GM23338 (cell line): Measurements from ENCODE around the gene ANKLE2. TPM values are rescaled to one million over a fixed set of nuclear protein-coding genes. Genes with fewer than 3 reads are reported as not detected.

ENCODE experiments used
- ATAC-seq: fragments of 200-7000 bp; cut with Tn5 transposase; 3 replicates; pipeline ENCODE4 v1.9.1; 2020
- DNase-seq: peaks from one replicate; pipeline ENCODE4 v3.0.0-alpha.2; 2015; ENCODE audit warnings: low spot score
- H2AFZ ChIP-seq: fragments of 200-600 bp; sonication (generic); 2 replicates; pipeline ENCODE4 v1.8.0; 2016; ENCODE audit warnings: antibody characterized with exemption, mild to moderate bottlenecking, moderate library complexity
- H3F3A ChIP-seq: fragments of 200-600 bp; sonication (generic); replicated peaks from 2 replicates; pipeline ENCODE4 v1.8.0; 2017; ENCODE audit warnings: antibody characterized with exemption, mixed run types, low read depth
- H3K27ac ChIP-seq: fragments of 200-600 bp; sonication (generic); 2 replicates; pipeline ENCODE4 v1.6.1; 2016; ENCODE audit warnings: low read depth
- H3K27me3 ChIP-seq: fragments of 200-600 bp; sonication (generic); 2 replicates; pipeline ENCODE4 v1.8.0; 2016; ENCODE audit warnings: mild to moderate bottlenecking, mixed run types, moderate library complexity; ENCODE audit not compliant: insufficient read depth
- H3K36me3 ChIP-seq: fragments of 200-600 bp; sonication (generic); 2 replicates; pipeline ENCODE4 v1.8.0; 2016; ENCODE audit warnings: mild to moderate bottlenecking; ENCODE audit not compliant: insufficient read depth
- H3K4me1 ChIP-seq: fragments of 200-600 bp; sonication (generic); 2 replicates; pipeline ENCODE4 v1.8.0; 2016; ENCODE audit warnings: mild to moderate bottlenecking, moderate library complexity; ENCODE audit not compliant: insufficient read depth
- H3K4me2 ChIP-seq: fragments of 200-600 bp; sonication (generic); 2 replicates; pipeline ENCODE4 v1.7.1; 2017; ENCODE audit warnings: mixed run types
- H3K4me3 ChIP-seq: fragments of 200-600 bp; sonication (generic); 2 replicates; pipeline ENCODE4 v1.6.1; 2016; ENCODE audit warnings: mixed run types
- H3K79me2 ChIP-seq: fragments of 200-600 bp; sonication (generic); replicated peaks from 2 replicates; pipeline ENCODE4 v1.8.0; 2017; ENCODE audit warnings: mild to moderate bottlenecking; ENCODE audit not compliant: insufficient read depth
- H3K9me2 ChIP-seq: fragments of 200-600 bp; sonication (generic); 2 replicates; pipeline ENCODE4 v1.8.0; 2017; ENCODE audit not compliant: insufficient read depth
- H4K20me1 ChIP-seq: fragments of 200-600 bp; sonication (generic); replicated peaks from 2 replicates; pipeline ENCODE4 v1.8.0; 2017; ENCODE audit warnings: mild to moderate bottlenecking; ENCODE audit not compliant: insufficient read depth
- H3K27ac Mint-ChIP-seq: 2 replicates; pipeline ENCODE4 v1.8.0; 2020; ENCODE audit warnings: inconsistent platforms, mild to moderate bottlenecking, moderate library complexity, mixed read lengths
- H3K27me3 Mint-ChIP-seq: 3 replicates; pipeline ENCODE4 v1.8.0; 2022; ENCODE audit warnings: low read depth, mild to moderate bottlenecking, moderate library complexity, mixed read lengths, inconsistent platforms; ENCODE audit not compliant: insufficient read depth, poor library complexity
- H3K36me3 Mint-ChIP-seq: 3 replicates; pipeline ENCODE4 v1.8.0; 2021; ENCODE audit warnings: low read depth, mild to moderate bottlenecking, inconsistent platforms, moderate library complexity, mixed read lengths
- H3K4me1 Mint-ChIP-seq: 3 replicates; pipeline ENCODE4 v1.8.0; 2020; ENCODE audit warnings: mild to moderate bottlenecking, inconsistent platforms, mixed read lengths
- H3K4me3 Mint-ChIP-seq: 3 replicates; pipeline ENCODE4 v1.8.0; 2021; ENCODE audit warnings: moderate library complexity, mild to moderate bottlenecking, inconsistent platforms, mixed read lengths
- H3K9me3 Mint-ChIP-seq: 3 replicates; pipeline ENCODE4 v1.8.0; 2020; ENCODE audit warnings: moderate library complexity, mild to moderate bottlenecking, inconsistent platforms, mixed read lengths
- CREB1 ChIP-seq: fragments of 250-450 bp; sonication (Bioruptor Pico); IDR thresholded peaks from 2 replicates; pipeline ENCODE4 v1.5.0; 2020; ENCODE audit warnings: low read depth, mild to moderate bottlenecking, moderate library complexity
- CTCF ChIP-seq, 2 experiments: fragments of 200-600 bp in 1 of 2; sonication (generic) in 1 of 2; conservative IDR thresholded peaks; 2 replicates each; pipeline versions ENCODE4 v1.5.1 to v1.6.1; 2016 to 2017; ENCODE audit warnings: antibody characterized with exemption in 2 of 2, low read depth in 2 of 2, mild to moderate bottlenecking in 2 of 2, moderate library complexity in 1 of 2
- ETS1 ChIP-seq: IDR thresholded peaks from 2 replicates; pipeline ENCODE4 v1.6.1; 2016; ENCODE audit warnings: antibody characterized with exemption
- EZH2 ChIP-seq: fragments of 200-600 bp; sonication (generic); IDR thresholded peaks from one replicate; pipeline ENCODE4 v1.8.0; 2017; ENCODE audit warnings: antibody characterized with exemption, mild to moderate bottlenecking, low read depth; ENCODE audit not compliant: unreplicated experiment
- EZH2phosphoT487 ChIP-seq: fragments of 200-600 bp; sonication (generic); IDR thresholded peaks from one replicate; pipeline ENCODE4 v1.8.1; 2018; ENCODE audit warnings: antibody characterized with exemption; ENCODE audit not compliant: unreplicated experiment
- NANOG ChIP-seq: IDR thresholded peaks from 2 replicates; pipeline ENCODE4 v1.6.1; 2016; ENCODE audit warnings: antibody characterized with exemption, borderline replicate concordance
- POLR2AphosphoS5 ChIP-seq: IDR thresholded peaks from 2 replicates; pipeline ENCODE4 v1.6.1; 2016; ENCODE audit warnings: antibody characterized with exemption, low read depth
- STAT1 ChIP-seq: IDR thresholded peaks from one replicate; pipeline ENCODE4 v1.6.1; 2016; ENCODE audit warnings: antibody characterized with exemption; ENCODE audit not compliant: unreplicated experiment
- ZNF331 ChIP-seq: fragments of 250-450 bp; sonication (Bioruptor Pico); IDR thresholded peaks from 2 replicates; pipeline ENCODE4 v1.5.0; 2020; ENCODE audit warnings: low read depth, mild to moderate bottlenecking, moderate library complexity
- polyA plus RNA-seq: library from polyadenylated mRNA; unstranded; fragments of >200 nt; fragmentation: Nextera tagmentation; extraction: Ambion mirVana; gene quantifications from 2 replicates; pipeline ENCODE4 v1.2.1, GENCODE V29; 2016
- total RNA-seq: library from RNA; depleted of rRNA; stranded (reverse); fragments of >200 nt; shearing (Covaris generic); gene quantifications from 2 replicates; pipeline ENCODE4 v1.2.3, GENCODE V29; 2014

ANKLE2 gene
- total and polyA plus RNA-seq, 2 experiments from 2014 or later, result 27.2 to 63.7 TPM

GRCh38 chr12:132715874-132716273 is 45.8 kb downstream of the ANKLE2 start (continued):
- TF ChIP-seq STAT1 (no peak), EZH2phosphoT487 (no peak), NANOG (no peak), CREB1 (CRISPR knock-in tag) (no peak), ETS1 (no peak), CTCF (conservative IDR thresholded peaks at IDR 0.05; ENCODE audit: low read depth in 2 of 2) (no peak), EZH2 (no peak), POLR2AphosphoS5 (no peak)

- Histone ChIP-seq H3K79me2 (peaks cover 40% of the 10 kb centered on the region), H2AFZ (no peak overlapping the region), H3K4me1 (peaks cover 9% of the 10 kb centered on the region; the same call in 1 of the 2 replicates), H3K9me2 (no peaks in the 10 kb centered on the region), H3F3A (peaks cover 19% of the 10 kb centered on the region; the same call in 1 of the 2 replicates), H4K20me1 (peaks cover 24% of the 10 kb centered on the region), H3K27ac (no peak overlapping the region), H3K4me2 (no peak overlapping the region), H3K4me3 (no peak overlapping the region), H3K36me3 (peaks cover 4% of the 10 kb centered on the region; the same call in 1 of the 2 replicates), H3K27me3 (no peaks in the 10 kb centered on the region)
- H3K27me3 Mint-ChIP-seq, result peaks cover 15% of the 10 kb centered on the region
- H3K4me1 Mint-ChIP-seq, result peaks cover 2% of the 10 kb centered on the region; the same call in 1 of the 3 replicates
- TF ChIP-seq POLR2AphosphoS5 (no peak), CREB1 (CRISPR knock-in tag) (no peak), STAT1 (no peak), ETS1 (no peak), CTCF (conservative IDR thresholded peaks at IDR 0.05; ENCODE audit: low read depth in 2 of 2) (no peak), EZH2phosphoT487 (no peak), NANOG (no peak), ZNF331 (CRISPR knock-in tag) (no peak)
- H3K4me3 Mint-ChIP-seq, result no peak overlapping the region
- H3K9me3 Mint-ChIP-seq, result peaks cover 10% of the 10 kb centered on the region
- ATAC-seq, result no peak
- no peak overlapping the region; the same call in 1 of the 2 replicates for H3K27ac Mint-ChIP-seq
- H3K36me3 Mint-ChIP-seq, result peaks cover 49% of the 10 kb centered on the region
- DNase-seq, result no peak
Observed at GRCh38 chr12:132713123-132713522, 48.5 kb downstream of the ANKLE2 start.
